Erythroblast (primary cell): Measurements from ENCODE around the gene AGAP9.
"Not testable (repeated sequence)": the region's sequence is repeated elsewhere in the genome, so short reads cannot be mapped to it uniquely, and the experiment has no call there.

Experiments
- GATA1 ChIP-seq: IDR thresholded peaks from 2 replicates; pipeline ENCODE4 v1.6.1; 2011; ENCODE audit warnings: low read depth, mild to moderate bottlenecking, control low read depth, low read length, moderate library complexity
- POLR2A ChIP-seq: IDR thresholded peaks from 2 replicates; pipeline ENCODE4 v1.6.1; 2011; ENCODE audit warnings: mild to moderate bottlenecking, low read length

DNA sequence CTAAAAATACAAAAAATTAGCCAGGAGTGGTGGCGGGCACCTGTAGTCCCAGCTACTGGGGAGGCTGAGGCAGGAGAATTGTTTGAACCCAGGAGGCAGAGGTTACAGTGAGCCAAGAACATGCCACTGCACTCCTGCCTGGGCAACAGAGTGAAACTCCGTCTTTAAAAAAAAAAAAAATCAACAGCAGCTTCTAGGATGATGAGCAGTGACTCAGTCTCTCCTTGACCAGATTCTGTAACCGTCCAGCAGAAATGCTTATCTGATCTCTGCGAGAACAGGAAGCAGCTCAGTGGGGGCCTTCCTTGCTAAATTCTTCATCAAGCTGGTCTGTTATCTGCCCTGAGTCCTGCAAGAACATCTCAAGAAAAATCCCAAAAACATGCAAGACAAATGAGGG is 37.5 kb downstream of the AGAP9 start:
- not testable (repeated sequence) for TF ChIP-seq POLR2A, GATA1
